HepG2 (cell line): ENCODE data around the gene BMP8A. TPM values are rescaled to one million over a fixed set of nuclear protein-coding genes. Genes with fewer than 3 reads are reported as not detected.

Experiments used
- ATAC-seq: fragments of 200-7000 bp; cut with Tn5 transposase; 3 replicates; pipeline ENCODE4 v1.9.1; 2020; ENCODE audit warnings: mild to moderate bottlenecking, moderate library complexity
- BruUV-seq: library from RNA; stranded (reverse); fragments of 400-500 nt; replicated peaks from 2 replicates; lab custom pipeline; 2021; lab: Mats Ljungman, UMichigan
- CTCF ChIA-PET: fragments of 300-600 bp; formaldehyde crosslinking; extraction: SDS; loops from one replicate; lab custom pipeline; 2021; ENCODE audit warnings: low total read pairs, inconsistent platforms, low intra/inter-chr PET ratio; lab: Yijun Ruan, JAX
- POLR2A ChIA-PET: fragments of 350-600 bp; sonication (Branson Sonifier 250); formaldehyde crosslinking; loops from one replicate; lab custom pipeline; 2020; ENCODE audit warnings: antibody characterized with exemption, inconsistent platforms; lab: Yijun Ruan, JAX
- DNase-seq: peaks from one replicate; pipeline ENCODE4 v3.0.0-alpha.2; 2015; ENCODE audit warnings: low spot score
- FAIRE-seq: peaks from 3 replicates; lab custom pipeline; 2011; peaks lifted over from hg19 to GRCh38; lab: Jason Lieb, UNC
- H2AFZ ChIP-seq: one replicate; pipeline ENCODE4 v1.6.1; 2011; ENCODE audit warnings: low read length, inconsistent platforms
- H3K27ac ChIP-seq: fragments of 300-600 bp; 3 replicates; pipeline ENCODE4 v1.8.0; 2011; ENCODE audit warnings: mixed run types, mild to moderate bottlenecking, mixed read lengths, low read length, inconsistent platforms; ENCODE audit not compliant: insufficient read depth; ENCODE audit errors: extremely low read length
- H3K27me3 ChIP-seq, 2 experiments: fragments of 200-600 bp in 1 of 2; 2 replicates in 1 of 2; 3 replicates in 1 of 2; pipeline versions ENCODE4 v1.6.0 to v1.8.0; 2011; ENCODE audit warnings: low read length in 2 of 2, mild to moderate bottlenecking in 2 of 2, moderate library complexity in 2 of 2, inconsistent platforms in 1 of 2; ENCODE audit not compliant: insufficient read depth in 2 of 2, control insufficient read depth in 1 of 2
- H3K36me3 ChIP-seq, 2 experiments: fragments of 200-600 bp in 1 of 2; replicated peaks in 1 of 2; 2 replicates in 1 of 2; 3 replicates in 1 of 2; pipeline versions ENCODE4 v1.5.1 to v1.8.0; 2011; ENCODE audit warnings: low read length in 2 of 2, inconsistent platforms in 1 of 2; ENCODE audit not compliant: insufficient read depth in 2 of 2, control insufficient read depth in 1 of 2
- H3K4me1 ChIP-seq: 2 replicates; pipeline ENCODE4 v1.5.1; 2012; ENCODE audit warnings: low read length, inconsistent platforms; ENCODE audit not compliant: insufficient read depth
- H3K4me2 ChIP-seq: 2 replicates; pipeline ENCODE4 v1.6.0; 2011; ENCODE audit warnings: low read depth, low read length, inconsistent platforms
- H3K4me3 ChIP-seq, 3 experiments: fragments of 200-600 bp in 1 of 3; sonication (generic), shearing (Covaris generic) in 1 of 3; replicated peaks in 1 of 3; 2 replicates each; pipeline ENCODE4 v1.5.1; 2011 to 2016; ENCODE audit warnings: low read length in 3 of 3, inconsistent platforms in 2 of 3, low read depth in 2 of 3, mild to moderate bottlenecking in 2 of 3, control low read depth in 1 of 3, mixed read lengths in 1 of 3; ENCODE audit not compliant: insufficient read depth in 1 of 3
- H3K79me2 ChIP-seq: one replicate; pipeline ENCODE4 v1.6.1; 2011; ENCODE audit warnings: low read length, inconsistent platforms; ENCODE audit not compliant: insufficient read depth
- H3K9ac ChIP-seq: 2 replicates; pipeline ENCODE4 v1.6.0; 2011; ENCODE audit warnings: mild to moderate bottlenecking, low read depth, low read length, inconsistent platforms; ENCODE audit not compliant: insufficient read depth
- H3K9me3 ChIP-seq: 2 replicates; pipeline ENCODE4 v1.5.1; 2012; ENCODE audit warnings: mild to moderate bottlenecking, low read length
- H4K20me1 ChIP-seq: 2 replicates; pipeline ENCODE4 v1.6.0; 2011; ENCODE audit warnings: inconsistent platforms, mild to moderate bottlenecking, low read length, moderate library complexity; ENCODE audit not compliant: insufficient read depth
- FOXK1 ChIP-seq: sonication (generic); formaldehyde crosslinking; IDR thresholded peaks from 2 replicates; pipeline ENCODE4 v1.4.0; 2020; ENCODE audit warnings: low read depth, missing genetic modification reagents, borderline replicate concordance
- GZF1 ChIP-seq: sonication (generic); formaldehyde crosslinking; IDR thresholded peaks from 2 replicates; pipeline ENCODE4 v1.5.1; 2020; ENCODE audit warnings: mild to moderate bottlenecking, missing genetic modification reagents
- JARID2 ChIP-seq: sonication (generic); formaldehyde crosslinking; IDR thresholded peaks from 2 replicates; pipeline ENCODE4 v1.8.1; 2023; ENCODE audit warnings: missing genetic modification reagents, inconsistent platforms; ENCODE audit not compliant: insufficient replicate concordance
- MED1 ChIP-seq: sonication (generic); formaldehyde crosslinking; IDR thresholded peaks from 2 replicates; pipeline ENCODE4 v1.4.0; 2020; ENCODE audit warnings: missing genetic modification reagents
- MLXIP ChIP-seq: sonication (generic); formaldehyde crosslinking; IDR thresholded peaks from 2 replicates; pipeline ENCODE4 v1.9.0; 2021; ENCODE audit warnings: missing genetic modification reagents, borderline replicate concordance
- PBX2 ChIP-seq: IDR thresholded peaks from 2 replicates; pipeline ENCODE4 v1.6.1; 2016; ENCODE audit warnings: control low read depth
- PITX1 ChIP-seq: sonication (generic); formaldehyde crosslinking; IDR thresholded peaks from 2 replicates; pipeline ENCODE4 v1.5.1; 2020; ENCODE audit warnings: mild to moderate bottlenecking, missing genetic modification reagents
- SALL2 ChIP-seq: sonication (generic); formaldehyde crosslinking; IDR thresholded peaks from 2 replicates; pipeline ENCODE4 v1.8.1; 2023; ENCODE audit warnings: mild to moderate bottlenecking, missing genetic modification reagents, inconsistent platforms
- SKIL ChIP-seq: sonication (generic); formaldehyde crosslinking; IDR thresholded peaks from 2 replicates; pipeline ENCODE4 v1.8.0; 2022; ENCODE audit warnings: missing genetic modification reagents, mild to moderate bottlenecking, moderate library complexity, borderline replicate concordance
- SP140L ChIP-seq: sonication (generic); formaldehyde crosslinking; IDR thresholded peaks from 2 replicates; pipeline ENCODE4 v1.4.0; 2020; ENCODE audit warnings: missing genetic modification reagents, borderline replicate concordance
- ZNF382 ChIP-seq: sonication (generic); formaldehyde crosslinking; IDR thresholded peaks from 2 replicates; pipeline ENCODE4 v1.5.0; 2020; ENCODE audit warnings: missing genetic modification reagents, mild to moderate bottlenecking, borderline replicate concordance
- ZNF670 ChIP-seq: sonication (generic); formaldehyde crosslinking; IDR thresholded peaks from 2 replicates; pipeline ENCODE4 v1.8.0; 2022; ENCODE audit warnings: mild to moderate bottlenecking, missing genetic modification reagents, borderline replicate concordance
- ZNF75D ChIP-seq: sonication (generic); formaldehyde crosslinking; IDR thresholded peaks from 2 replicates; pipeline ENCODE4 v1.8.1; 2023; ENCODE audit warnings: missing genetic modification reagents, mild to moderate bottlenecking, borderline replicate concordance
- ZXDC ChIP-seq: sonication (generic); formaldehyde crosslinking; IDR thresholded peaks from 2 replicates; pipeline ENCODE4 v1.5.0; 2020; ENCODE audit warnings: mild to moderate bottlenecking, missing genetic modification reagents
- WGBS: methylation state at CpG from one replicate; pipeline ENCODE4 v1.1.6; 2017; ENCODE audit warnings: low lambda C conversion rate; 5-methylcytosine and 5-hydroxymethylcytosine counted together
- in situ Hi-C: cut with HindIII; loops from 2 replicates; pipeline ENCODE4 v1.10.0; 2017; ENCODE audit warnings: low pct_unique_long_range_greater_than_20kb; ENCODE audit not compliant: extremely low pct_ligation_motif_present
- intact Hi-C: fragments of 100-400 bp; cut with micrococcal nuclease; formaldehyde crosslinking; loops from one replicate; pipeline ENCODE4 v1.10.0; 2022; ENCODE audit not compliant: unreplicated experiment
- polyA plus RNA-seq, 8 experiments: library from polyadenylated mRNA; depleted of rRNA in 3 of 8; stranded (reverse) in 7 of 8; unstranded in 1 of 8; fragments of >200 nt; fragmentation: Illumina TruSeq in 4 of 8; extraction: Trizol in 4 of 8; gene quantifications; 2 replicates each; pipeline versions ENCODE4 v1.2.1 to v1.2.3, GENCODE V29; 2011 to 2016; ENCODE audit warnings: low read depth in 4 of 8, missing spikeins in 1 of 8, mixed read lengths in 1 of 8; ENCODE audit not compliant: insufficient read depth in 1 of 8
- total RNA-seq, 5 experiments: library from RNA; depleted of rRNA; stranded (reverse); fragments of >200 nt; fragmentation: Illumina TruSeq; extraction: Trizol; gene quantifications; 2 replicates each; pipeline ENCODE4 v1.2.3, GENCODE V29; 2016; ENCODE audit warnings: low read depth in 1 of 5

Gene BMP8A
- total and polyA plus RNA-seq, 2 of the 13 experiments (the other 11 are each of a cell fraction or from before 2014, with no cell fraction given), result 0.05 TPM; not detected in 1

- no peak overlapping the region for H3K4me2 ChIP-seq
- BruUV-seq, result no TSS peak
- H3K9ac ChIP-seq, result no peak overlapping the region
- TF ChIP-seq ZNF75D (CRISPR knock-in tag) (no peak), SP140L (no peak), ZNF382 (CRISPR knock-in tag) (no peak), SKIL (CRISPR knock-in tag) (no peak), MED1 (no peak), PBX2 (no peak), ZNF670 (CRISPR knock-in tag) (no peak), ZXDC (CRISPR knock-in tag) (no peak), PITX1 (CRISPR knock-in tag) (no peak), FOXK1 (no peak), SALL2 (CRISPR knock-in tag) (no peak), JARID2 (CRISPR knock-in tag) (no peak), GZF1 (no peak), MLXIP (CRISPR knock-in tag) (no peak)
Measured at GRCh38 chr1:39554277-39554676, 62.8 kb downstream of the BMP8A start.

More at GRCh38 chr1:39554277-39554676, 62.8 kb downstream of the BMP8A start:
- H3K27ac ChIP-seq, result no peak overlapping the region
- DNase-seq (no peak), FAIRE-seq (no peak), ATAC-seq (no peak)
- no peak overlapping the region for H3K4me3 ChIP-seq
- 97% methylated on average over 2 of the region's 2 CpGs for WGBS
- in situ Hi-C loops, result no loop called here
- no peaks in the 10 kb centered on the region for H3K9me3 ChIP-seq
- H3K36me3 ChIP-seq, result no peaks in the 10 kb centered on the region; a peak in 1 of 5 replicates
- intact Hi-C loops, result no loop called here
- no peaks in the 10 kb centered on the region for H4K20me1 ChIP-seq
- no peak overlapping the region for H2AFZ ChIP-seq
- POLR2A ChIA-PET, result no interaction called here
- peaks cover 8% of the 10 kb centered on the region for H3K4me1 ChIP-seq
- no peaks in the 10 kb centered on the region for H3K27me3 ChIP-seq
- CTCF ChIA-PET, result no interaction called here
- H3K79me2 ChIP-seq, result no peaks in the 10 kb centered on the region
